Adrenal gland (tissue), 5 donors: ENCODE data around the gene CMIP.

Experiments used
- POLR2A ChIP-seq, 2 donors: fragments of 450-650 bp; IDR thresholded peaks; one replicate each; pipeline ENCODE4 v1.6.1; 2017; ENCODE audit warnings: antibody characterized with exemption in 2 of 2, mild to moderate bottlenecking in 2 of 2, moderate library complexity in 1 of 2
- TF ChIP-seq, protein P1 (sequence below), 6 experiments: fragments of 450-650 bp in 4 of 6; fragments of 200-600 bp in 2 of 6; sonication (generic) in 1 of 6; IDR thresholded peaks; 1 replicate in 5 of 6; 2 replicates in 1 of 6; pipeline versions ENCODE4 v1.5.1 to v1.8.0; 2016 to 2021; ENCODE audit warnings: antibody characterized with exemption in 6 of 6, mild to moderate bottlenecking in 2 of 6, moderate library complexity in 1 of 6
- donor health status: DM: no; HTN: no; CAD: no.

GRCh38 chr16:81681311-81681710 lies 236.7 kb downstream of the CMIP start:
- TF ChIP-seq, protein P1, sequence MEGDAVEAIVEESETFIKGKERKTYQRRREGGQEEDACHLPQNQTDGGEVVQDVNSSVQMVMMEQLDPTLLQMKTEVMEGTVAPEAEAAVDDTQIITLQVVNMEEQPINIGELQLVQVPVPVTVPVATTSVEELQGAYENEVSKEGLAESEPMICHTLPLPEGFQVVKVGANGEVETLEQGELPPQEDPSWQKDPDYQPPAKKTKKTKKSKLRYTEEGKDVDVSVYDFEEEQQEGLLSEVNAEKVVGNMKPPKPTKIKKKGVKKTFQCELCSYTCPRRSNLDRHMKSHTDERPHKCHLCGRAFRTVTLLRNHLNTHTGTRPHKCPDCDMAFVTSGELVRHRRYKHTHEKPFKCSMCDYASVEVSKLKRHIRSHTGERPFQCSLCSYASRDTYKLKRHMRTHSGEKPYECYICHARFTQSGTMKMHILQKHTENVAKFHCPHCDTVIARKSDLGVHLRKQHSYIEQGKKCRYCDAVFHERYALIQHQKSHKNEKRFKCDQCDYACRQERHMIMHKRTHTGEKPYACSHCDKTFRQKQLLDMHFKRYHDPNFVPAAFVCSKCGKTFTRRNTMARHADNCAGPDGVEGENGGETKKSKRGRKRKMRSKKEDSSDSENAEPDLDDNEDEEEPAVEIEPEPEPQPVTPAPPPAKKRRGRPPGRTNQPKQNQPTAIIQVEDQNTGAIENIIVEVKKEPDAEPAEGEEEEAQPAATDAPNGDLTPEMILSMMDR (IDR thresholded peaks at IDR 0.05) = no peak
- no peak for TF ChIP-seq POLR2A (IDR thresholded peaks at IDR 0.05)
